GM20431 (cell line): ENCODE measurements around the gene FIS1.

Experiments
- in situ Hi-C: fragments of 300-500 bp; cut with MseI, MboI; formaldehyde crosslinking; loops from one replicate; pipeline ENCODE4 v1.15.0; 2020; ENCODE audit warnings: low sequenced_read_pairs; ENCODE audit not compliant: unreplicated experiment

The FIS1 gene

DNA sequence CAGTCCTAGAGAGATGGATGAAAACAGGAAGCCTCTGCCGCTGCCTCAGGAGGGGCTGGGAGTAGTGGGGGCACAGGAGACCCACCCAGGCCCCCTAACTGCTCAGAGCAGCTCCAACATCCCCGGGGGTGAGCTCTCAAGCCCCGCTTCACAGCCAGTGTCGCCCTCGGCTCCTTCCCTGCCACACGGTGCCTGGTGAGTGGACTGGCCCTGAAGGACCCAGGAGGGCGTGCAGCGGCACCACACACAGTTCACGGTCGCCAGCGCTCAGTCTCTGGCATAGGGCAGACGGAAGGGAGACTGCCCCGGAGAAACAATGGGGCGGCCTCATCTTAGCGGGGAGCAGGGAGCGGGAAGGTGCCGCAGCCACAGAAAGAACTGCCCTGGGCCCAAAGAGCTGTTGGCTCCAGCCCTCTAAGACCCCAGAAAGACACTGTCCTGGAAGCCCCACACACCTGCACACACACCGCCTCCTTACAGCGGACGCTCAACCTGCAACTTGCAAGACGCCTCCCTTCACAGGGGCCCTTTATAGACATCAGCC lies 8.5 kb downstream of the FIS1 start:
- in situ Hi-C loops, result no loop called here

DNA sequence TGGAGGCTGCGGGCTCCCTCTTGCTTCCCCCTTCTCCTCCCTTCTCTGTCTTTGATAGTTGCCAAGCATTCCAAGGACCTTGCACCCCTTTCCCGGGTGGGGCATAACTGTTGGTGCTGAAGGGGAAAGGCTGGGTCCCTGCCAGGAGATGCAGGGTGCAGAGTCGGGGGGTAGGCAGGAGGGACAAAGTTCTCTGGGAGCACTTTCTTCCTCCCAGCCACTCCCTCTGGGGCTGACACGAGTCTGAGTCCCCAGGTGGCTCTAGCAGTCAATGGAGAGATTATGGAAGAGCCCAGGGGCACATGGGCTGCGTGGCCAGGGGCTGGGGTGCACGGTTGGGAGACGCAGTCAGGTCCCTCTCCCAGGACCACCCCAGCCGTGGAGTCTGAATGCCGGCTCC lies 9.4 kb downstream of the FIS1 start:
- in situ Hi-C loops, result no loop called here

DNA sequence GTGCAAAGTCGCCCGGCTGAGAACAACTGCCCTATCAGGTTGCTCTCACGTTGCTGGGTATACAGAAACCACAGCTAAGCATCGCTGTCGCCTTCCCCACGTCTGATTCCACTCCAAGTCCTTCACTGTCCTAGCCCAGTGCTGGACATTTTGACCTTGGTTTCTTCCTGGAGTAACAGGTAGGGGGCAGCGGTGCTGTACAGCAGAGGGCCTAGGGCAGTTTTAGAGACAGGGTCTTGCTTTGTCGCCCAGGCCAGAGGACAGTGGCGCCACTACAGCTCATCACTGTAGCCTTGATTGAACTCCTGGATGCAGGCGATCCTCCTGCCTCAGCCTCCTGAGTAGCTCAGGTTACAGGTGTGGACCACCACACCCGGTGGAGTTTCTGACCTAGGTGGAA lies 9.8 kb downstream of the FIS1 start:
- in situ Hi-C loops, result no loop called here

DNA sequence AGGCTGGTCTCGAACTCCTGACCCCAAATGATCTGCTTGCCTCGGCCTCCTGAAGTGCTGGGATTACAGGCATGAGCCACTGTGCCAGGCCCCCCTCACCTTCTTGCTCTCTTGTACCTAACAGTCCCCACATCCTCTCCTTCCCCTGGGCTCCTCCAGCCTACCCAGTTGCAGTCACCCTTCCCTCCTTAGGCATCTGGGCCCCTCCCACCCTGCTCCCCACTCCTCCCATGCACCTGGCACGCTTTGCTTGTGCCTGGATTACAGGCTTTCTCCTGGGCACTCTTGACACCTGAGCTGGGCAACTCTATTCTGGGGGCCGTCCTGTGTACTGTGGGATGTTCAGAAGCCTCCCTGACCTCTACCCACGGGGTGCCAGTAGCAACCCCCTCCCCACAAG lies 10.2 kb downstream of the FIS1 start:
- in situ Hi-C loops, result no loop called here

DNA sequence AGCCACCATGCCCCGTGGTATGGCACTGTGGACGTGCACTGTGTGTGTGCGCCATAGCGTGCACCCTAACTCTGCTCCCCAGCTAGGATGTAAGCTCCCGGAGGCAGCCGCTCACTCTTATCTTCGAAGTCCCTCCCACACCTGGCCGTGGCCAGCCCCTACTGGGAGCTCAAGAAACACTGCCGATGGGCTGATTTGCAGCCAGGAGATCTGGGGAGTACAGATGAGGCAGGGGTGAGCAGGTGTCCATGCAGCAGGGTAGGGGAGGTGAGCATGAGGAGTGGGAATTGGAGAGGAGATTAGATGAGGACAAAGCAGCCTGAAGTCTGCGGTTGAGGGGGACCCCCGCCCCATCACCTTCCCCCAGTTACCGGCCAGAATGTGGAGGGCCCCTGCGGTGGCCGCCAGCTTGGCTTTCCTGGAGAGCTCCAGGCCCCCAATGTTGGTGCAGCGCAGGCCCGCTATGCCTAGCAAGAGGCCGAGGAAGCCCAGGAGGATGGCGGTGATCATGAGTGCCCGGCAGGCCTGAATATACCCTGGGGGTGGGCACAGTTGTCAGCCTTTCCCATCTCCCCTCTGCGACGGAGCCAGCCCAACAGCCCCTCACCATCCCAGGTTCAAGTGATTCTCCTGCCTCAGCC lies 10.9 kb downstream of the FIS1 start:
- in situ Hi-C loops, result no loop called here

DNA sequence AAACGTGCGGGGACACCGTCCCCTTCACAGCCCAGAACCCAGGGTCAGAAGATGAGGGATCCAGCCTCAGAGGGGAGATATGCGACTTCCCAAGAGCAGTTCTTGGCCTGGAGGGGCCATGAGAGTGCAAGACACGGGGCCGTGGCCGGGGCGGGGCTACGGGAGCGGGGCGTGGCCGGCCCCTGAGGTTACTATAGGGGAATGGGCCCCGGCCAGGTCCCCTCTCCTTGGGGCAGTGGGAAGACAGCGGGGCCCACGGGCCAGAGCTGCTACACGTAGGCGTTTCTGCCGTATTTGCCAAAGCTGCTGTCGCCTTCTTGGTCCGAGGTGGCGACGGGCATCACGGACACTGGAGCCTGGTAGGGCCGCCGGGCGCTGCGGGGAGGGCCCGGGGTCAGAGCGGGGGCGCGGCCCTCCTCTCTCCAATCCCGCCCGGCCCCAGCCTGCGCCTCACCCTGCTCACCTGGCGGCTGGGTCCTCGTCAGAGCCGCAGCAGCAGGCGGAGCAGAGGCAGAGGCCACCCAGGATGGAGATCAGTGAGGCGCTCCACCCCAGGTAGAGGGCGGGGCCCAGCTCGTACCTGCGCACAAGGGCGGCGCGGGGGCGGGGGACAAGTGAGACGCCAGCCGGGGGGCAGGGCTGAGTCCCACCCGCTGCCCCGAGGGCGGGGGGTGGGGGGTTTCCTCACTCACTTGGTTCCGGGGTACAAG lies 12.6 kb downstream of the FIS1 start:
- in situ Hi-C loops, result no loop called here

DNA sequence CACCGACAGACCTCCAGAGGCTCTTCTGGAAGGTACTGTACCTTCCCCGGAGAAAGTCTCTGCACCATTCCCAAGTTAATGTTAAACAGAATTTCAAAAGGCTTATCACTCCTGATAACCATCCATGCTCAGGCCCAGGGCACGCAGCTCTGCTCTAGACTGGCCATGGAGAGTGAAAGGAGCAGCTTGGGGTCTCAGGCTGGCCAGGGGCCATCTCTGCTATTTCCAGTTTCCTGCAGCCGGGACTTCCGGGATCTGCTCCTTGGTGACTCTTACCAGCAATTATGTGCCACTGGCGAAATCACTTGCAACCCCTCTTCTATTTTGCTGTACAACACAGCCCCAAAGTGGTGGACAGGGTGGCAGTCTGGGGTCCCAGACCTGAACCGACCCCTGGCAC lies 13.2 kb downstream of the FIS1 start:
- in situ Hi-C loops, result no loop called here

DNA sequence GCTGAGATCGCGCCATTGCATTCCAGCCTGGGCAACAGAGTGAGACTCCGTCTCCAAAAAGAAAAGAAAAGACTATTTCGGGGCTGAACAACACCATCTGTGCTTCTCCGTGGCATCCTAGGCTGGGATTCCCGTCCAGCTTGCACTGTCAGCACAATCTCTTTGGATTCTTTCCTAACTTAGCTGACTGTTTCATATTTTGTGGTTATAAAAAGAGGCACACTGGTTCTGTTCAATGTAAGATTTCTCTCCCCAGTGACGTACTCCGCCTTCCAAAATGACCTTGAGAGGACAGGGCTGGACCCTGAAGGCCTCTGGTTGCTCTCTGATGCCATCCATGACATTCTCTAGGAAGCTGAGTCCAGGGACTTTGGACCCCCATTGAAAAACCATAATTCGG lies 18.2 kb downstream of the FIS1 start:
- in situ Hi-C loops, result no loop called here

DNA sequence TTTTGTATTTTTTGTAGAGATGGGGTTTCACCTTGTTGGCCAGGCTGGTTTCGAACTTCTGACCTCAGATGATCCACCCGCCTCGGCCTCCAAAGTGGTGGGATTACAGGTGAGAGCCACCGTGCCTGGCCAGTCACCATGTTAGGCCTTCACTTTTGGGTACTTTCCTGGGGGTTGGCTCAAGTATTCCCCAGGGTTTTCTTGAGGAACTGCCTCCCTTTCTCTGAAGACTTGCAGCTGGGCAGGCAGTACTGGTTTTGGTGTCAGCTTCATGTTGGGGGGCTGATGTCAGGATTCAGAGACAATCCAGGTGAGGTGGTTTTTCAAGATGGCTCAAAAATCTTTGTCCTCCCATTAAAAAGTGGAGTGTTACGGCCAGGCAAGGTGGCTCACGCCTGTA lies 19.2 kb downstream of the FIS1 start:
- in situ Hi-C loops, result no loop called here

DNA sequence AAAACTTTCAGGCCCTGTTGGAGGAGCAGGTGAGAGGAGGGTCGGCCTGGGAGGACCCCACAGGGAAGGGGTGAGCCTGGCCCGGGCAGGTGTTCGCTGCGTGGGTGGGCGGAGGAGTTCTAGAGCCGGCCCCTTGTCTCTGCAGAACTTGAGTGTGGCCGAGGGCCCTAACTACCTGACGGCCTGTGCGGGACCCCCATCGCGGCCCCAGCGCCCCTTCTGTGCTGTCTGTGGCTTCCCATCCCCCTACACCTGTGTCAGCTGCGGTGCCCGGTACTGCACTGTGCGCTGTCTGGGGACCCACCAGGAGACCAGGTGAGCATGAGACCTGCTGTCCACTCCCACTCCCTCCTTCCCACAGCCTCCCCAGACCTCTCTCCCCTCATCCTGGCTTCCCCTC lies 21.4 kb downstream of the FIS1 start:
- in situ Hi-C loops, result no loop called here

DNA sequence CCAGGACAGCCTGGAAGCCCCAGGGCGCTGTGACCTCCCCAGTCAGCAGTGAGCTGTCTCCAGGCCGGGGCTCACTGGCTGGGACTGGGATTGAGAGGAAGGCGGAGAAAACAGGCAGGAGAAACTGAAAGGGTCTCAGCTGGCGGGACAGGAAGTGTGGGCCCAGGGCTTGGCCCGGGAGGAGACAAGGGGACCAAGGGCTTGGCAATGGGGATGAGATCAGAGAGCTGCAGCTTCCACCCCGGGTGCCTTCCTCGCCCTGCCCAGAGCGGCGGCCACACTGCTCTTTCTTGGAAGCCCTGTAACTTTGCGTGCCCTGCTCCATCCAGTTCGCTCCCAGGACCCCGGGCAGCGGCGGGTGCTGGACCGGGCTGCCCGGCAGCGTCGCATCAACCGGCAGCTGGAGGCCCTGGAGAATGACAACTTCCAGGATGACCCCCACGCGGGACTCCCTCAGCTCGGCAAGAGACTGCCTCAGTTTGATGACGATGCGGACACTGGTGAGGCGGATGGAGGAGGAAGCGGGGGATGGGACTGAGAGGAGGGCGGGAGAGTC lies 22.5 kb downstream of the FIS1 start:
- in situ Hi-C loops, result no loop called here

DNA sequence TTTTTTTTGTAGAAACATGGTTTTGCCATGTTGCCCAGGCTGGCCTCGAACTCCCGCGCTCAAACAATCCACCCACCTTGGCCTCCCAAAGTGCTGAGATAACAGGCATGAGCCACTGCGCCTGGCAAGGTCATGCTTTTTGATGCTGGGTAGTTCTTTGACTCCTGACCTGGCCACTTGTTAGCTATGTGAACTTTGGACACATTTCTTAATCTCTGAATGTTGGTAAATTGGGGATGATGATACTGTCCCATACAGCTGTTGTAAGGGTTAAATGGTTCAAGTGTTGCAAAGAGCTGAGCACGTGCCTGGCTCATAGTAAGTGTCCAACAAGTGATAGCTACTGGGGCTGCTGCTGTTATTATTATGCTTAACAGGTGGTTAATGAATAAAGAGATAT lies 24.6 kb downstream of the FIS1 start:
- in situ Hi-C loops, result no loop called here

DNA sequence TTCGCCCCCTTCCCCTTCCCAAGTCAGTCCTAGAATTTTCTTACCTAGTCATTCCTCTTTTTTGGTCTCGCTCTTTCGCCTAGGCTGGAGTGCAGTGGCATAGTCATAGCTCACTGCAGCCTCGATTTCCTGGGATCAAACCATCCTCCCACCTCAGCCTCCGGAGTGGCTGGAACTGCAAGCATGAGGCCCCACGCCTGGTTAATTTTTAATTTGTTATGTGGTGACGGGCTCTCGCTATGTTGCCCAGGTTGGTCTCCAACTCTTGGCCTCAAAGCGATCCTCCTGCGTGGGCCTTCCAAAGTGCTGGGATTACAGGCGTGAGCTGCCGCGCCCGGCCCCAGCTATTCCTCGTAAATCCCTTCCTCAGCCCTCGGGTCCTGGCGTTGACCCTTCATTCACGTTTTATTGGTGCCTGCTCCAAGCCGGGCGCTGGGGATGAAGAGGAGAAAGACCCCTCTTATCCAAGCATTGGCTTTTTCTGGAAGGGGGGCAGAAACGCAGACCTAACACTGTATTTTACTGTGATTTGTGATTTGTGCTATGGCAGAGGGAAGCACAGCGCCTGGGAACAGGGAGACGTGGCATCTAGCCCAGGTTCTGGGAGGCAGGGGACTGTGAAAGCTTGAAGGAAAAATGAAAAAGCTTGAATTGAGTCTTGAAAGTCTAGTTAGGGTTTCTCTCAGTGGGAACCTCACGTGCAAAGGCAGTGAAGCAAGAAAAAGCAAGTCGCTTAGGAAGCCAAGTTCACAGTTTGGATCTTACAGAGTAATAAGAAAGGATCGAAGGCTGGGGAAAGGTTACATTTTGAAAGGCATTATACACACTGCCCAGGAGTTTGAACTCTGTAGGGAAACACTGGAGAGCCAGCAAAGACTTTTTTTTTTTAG lies 26.4 kb downstream of the FIS1 start:
- in situ Hi-C loops, result no loop called here

DNA sequence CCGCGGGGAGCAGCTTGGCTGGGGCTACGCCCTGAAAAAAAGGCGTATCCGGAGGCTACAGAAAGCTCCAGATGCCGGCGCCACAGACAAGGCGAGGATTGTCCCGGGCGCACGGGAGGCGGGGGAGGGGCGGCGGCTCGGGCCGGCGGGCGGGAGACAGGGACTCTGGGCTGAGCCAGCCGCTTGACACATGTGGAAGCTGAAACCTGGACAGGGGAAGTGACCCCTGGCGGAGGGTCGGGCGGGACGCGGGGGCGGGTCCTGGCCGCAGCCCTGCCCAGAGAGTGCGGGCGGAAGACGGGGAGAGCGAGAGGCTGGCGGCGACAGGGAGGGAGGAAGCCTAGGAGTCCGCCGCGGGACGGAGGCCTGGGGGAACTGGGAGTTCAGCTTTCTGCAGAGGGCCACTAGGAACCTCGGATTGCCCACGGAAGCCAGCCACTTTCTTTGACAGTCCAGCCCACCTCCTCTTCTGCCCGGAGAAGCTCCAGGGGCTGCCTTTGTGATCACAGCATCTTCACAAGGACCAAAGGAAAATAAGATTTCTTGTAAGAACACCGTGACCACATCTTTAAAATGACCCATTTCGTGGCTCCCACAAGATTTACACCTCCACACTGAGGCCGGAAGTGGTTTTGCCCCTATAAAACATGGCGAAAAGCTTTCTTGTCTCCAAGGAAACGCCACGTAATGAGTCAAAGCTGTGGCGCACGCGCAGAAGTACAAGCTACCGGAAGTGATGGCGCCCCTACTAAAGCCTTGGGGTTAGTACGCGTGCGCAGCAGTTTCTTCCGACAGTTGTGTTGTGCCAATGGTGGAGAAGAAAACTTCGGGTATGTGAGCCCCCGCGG lies 27.3 kb downstream of the FIS1 start, which contains the start of the genes PLOD3 and ZNHIT1:
PLOD3 (minus strand) TSS at position 194 of the 848 bp plus-strand sequence. CDS start 307 bp downstream, outside the sequence.
ZNHIT1 (plus strand) TSS at position 778 of the 848 bp plus-strand sequence; CDS start at position 809, 31 bp downstream.
- in situ Hi-C loops, result no loop called here

DNA sequence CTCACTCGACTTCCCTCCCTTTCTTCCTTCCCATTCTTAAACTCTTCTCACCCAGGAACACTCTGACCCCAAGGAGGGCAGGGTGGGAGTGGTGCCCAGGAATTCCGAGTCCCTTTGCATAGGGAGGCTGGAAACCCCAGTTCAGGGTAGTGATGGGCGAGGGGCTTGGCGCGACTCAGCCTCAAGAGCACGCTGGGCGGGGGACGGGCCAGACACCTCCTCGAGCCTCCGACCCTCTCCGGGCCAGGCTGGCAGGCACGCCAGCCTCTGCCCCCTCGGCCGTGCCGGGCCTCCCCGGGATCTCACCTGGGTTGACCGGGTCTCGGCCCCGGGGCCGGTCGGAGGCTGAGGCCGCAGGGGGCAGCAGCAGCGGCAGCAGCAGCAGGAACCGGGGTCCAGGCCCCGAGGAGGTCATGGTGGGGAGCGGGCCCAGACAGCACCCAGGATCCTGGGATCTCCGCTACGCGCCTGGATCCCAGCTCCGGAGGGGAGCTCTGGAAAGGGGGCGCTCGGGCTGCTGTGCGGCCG lies 28.0 kb downstream of the FIS1 start:
- in situ Hi-C loops, result no loop called here

DNA sequence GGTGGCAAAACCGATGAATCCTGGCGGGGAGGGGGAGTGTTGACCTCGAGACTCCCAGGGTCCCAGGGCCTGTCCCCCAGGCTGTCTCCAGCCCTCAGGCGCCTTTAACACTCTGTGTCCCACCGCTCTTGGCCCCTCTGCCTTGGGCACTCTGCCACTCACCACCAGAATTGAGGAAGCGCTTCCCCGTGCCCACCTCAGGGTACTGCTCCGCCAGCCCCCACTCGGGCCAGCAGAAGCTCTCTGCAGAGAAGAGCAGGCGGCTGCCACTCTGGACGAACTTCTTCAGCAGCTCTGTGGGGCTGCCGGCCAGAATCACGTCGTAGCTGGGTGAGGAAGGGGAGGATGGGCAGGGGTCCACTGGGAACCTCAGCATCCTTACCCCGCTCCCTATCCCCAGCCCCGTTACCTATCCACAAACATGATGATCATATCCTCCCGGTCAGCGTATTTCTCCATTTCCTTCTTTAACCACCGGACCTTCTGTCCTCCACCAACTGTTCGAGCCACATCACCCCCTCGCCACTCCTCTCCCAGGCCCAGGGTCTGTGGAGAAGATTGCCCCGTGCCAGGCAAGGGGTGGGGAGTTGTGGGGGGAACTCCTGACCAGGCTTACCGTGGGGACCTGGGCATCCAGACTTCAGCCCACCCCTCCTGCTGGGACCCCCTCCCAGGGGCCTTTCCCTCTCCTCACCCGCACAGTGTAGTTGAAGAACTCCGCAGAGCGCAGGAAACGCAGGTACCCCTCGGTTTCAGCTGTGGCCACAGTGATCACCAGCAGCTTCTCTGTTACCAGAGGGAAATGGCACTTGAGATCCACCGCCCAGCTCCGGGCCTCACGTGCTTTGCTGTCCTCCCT lies 28.7 kb downstream of the FIS1 start:
- in situ Hi-C loops, result no loop called here

DNA sequence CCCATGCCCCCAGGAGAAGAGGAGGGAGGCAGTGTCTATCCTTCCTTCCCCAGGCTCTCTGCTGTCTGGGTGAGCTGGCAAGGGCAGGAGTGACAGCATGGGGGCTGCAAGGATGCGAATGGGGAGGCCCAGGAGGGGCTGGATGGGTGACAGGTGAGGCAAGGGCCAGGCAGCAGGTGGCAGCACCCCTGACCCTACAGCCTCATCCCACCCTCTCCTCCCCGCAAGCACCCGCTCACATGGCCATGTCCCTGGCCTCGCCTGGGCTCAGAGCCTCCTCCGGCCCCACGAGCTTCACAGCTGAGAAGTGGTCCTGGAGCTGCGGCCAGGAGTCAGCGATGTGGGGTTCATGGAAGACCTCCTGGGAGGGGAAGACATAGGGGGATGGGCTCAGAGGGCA lies 32.9 kb downstream of the FIS1 start:
- in situ Hi-C loops, result no loop called here

DNA sequence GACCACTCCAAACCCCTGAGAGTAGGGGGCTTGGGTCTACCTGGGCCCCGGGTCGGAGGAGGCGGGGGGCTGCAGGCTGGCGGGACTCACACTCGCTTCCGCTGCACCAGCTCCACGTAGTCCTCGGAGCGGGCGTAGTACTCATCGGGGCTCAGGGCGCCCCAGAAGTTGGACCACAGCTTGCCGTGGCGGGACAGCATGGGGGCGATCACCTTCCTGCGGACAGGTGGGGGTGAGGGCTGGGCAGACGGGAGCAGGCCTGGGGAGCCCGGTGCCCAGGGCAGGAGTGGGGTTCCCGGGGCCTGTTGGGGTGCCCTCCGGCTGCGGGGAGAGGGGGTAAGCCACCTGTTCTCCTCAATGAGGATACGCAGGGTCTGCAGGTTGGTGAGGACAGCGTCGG lies 33.4 kb downstream of the FIS1 start:
- in situ Hi-C loops, result no loop called here
